ENCODE results near the gene TM7SF3.
"Not testable (repeated sequence)": the region's sequence is repeated elsewhere in the genome, so short reads cannot be mapped to it uniquely, and the experiment has no call there.

Gene TM7SF3

DNA sequence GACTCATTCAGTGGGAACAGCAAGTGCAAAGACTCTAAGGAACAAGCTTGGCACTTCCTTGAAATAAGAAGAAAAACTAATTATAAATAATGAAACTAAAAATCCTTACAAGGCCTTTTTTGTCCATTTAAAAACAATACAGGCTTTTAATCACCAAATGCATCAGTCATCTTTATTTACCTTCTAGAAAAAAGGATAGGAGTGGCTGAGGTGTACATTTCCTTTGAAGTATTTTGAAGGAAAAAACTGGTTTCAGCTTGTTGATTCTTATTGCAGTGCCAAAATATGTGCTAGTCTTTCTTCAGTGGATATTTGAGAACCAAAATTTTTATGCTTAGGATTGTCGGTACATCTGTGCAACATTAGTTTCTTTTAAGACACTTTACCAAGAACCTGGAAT is 38.0 kb upstream of the TM7SF3 start (continued):
- TF ChIP-seq ZC3H10 (CRISPR knock-in tag; IDR thresholded peaks at IDR 0.05), result no peak

DNA sequence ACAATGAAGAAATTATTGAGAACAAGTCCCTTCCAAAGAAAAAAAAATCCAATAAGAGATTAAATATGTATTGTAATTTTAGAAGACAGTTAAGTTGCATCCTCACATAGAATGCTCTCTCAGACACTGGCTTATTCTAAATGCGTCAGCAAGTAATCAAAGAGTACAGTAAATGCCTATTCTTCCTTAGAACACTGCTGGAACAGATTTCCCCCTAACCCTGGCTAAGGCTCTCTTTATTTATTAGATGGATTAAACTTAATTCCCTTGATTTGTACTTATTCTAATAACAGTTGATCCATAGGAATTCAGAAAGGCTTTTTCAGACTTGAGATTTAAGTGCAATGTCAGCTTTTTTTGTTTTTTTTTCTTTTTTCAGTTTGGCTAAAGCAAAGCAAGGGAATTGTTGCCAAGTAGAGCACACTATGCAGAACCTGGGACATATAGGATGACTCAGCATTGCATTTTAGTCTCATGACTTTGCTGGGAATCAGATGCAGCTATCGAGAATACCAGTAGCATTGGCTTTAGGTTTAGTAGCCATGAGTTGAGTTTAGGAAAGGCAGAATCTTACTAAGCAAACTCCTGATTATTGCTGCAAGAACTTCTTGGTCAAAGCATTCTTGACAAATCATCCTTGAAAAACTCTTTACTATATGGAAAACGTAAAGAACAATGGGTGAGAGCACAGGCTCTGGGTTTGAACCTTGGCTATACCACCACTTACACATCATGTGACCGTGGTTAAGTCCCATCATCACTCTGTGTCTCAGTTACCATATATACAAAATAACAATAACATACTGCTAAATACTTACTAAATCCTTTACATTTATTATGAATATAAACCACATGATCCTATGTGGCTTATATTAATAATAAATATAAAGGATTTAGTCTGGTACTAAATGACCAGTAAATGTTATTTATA is 34.9 kb upstream of the TM7SF3 start:
- ATAC-seq, result peak; percentile 94
- TF ChIP-seq GLIS3 (CRISPR knock-in tag; IDR thresholded peaks at IDR 0.05) (no peak), ZFP30 (CRISPR knock-in tag; IDR thresholded peaks at IDR 0.05) (no peak), RARB (CRISPR knock-in tag; IDR thresholded peaks at IDR 0.05) (no peak), ZNF565 (CRISPR knock-in tag; conservative IDR thresholded peaks at IDR 0.05; ENCODE audit: low read depth) (no peak), ESRRG (CRISPR knock-in tag; IDR thresholded peaks at IDR 0.05) (no peak), TOX (CRISPR knock-in tag; IDR thresholded peaks at IDR 0.05; ENCODE audit: borderline replicate concordance) (0 out of 2 replicates have a peak, but pooled peaks have one; percentile 46), ZC3H10 (CRISPR knock-in tag; IDR thresholded peaks at IDR 0.05) (no peak), PPARA (CRISPR knock-in tag; IDR thresholded peaks at IDR 0.05; ENCODE audit: borderline replicate concordance) (no peak), BACH2 (CRISPR knock-in tag; IDR thresholded peaks at IDR 0.05; ENCODE audit: borderline replicate concordance) (no peak), ARNTL (CRISPR knock-in tag; IDR thresholded peaks at IDR 0.05; ENCODE audit: borderline replicate concordance, low read depth) (no peak), ISL1 (CRISPR knock-in tag; IDR thresholded peaks at IDR 0.05) (no peak), TCF4 (CRISPR knock-in tag; IDR thresholded peaks at IDR 0.05; ENCODE audit: borderline replicate concordance) (no peak), SNAI2 (CRISPR knock-in tag; IDR thresholded peaks at IDR 0.05) (no peak), ZNF70 (CRISPR knock-in tag; IDR thresholded peaks at IDR 0.05) (no peak), ZFP3 (CRISPR knock-in tag; IDR thresholded peaks at IDR 0.05) (peak; percentile 68; the same call in 1 of the 2 replicates), PATZ1 (CRISPR knock-in tag; IDR thresholded peaks at IDR 0.05; ENCODE audit: borderline replicate concordance) (no peak)
- TF ChIP-seq, protein P1, sequence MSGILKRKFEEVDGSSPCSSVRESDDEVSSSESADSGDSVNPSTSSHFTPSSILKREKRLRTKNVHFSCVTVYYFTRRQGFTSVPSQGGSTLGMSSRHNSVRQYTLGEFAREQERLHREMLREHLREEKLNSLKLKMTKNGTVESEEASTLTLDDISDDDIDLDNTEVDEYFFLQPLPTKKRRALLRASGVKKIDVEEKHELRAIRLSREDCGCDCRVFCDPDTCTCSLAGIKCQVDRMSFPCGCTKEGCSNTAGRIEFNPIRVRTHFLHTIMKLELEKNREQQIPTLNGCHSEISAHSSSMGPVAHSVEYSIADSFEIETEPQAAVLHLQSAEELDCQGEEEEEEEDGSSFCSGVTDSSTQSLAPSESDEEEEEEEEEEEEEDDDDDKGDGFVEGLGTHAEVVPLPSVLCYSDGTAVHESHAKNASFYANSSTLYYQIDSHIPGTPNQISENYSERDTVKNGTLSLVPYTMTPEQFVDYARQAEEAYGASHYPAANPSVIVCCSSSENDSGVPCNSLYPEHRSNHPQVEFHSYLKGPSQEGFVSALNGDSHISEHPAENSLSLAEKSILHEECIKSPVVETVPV (CRISPR knock-in tag; IDR thresholded peaks at IDR 0.05), result no peak
- TF ChIP-seq, protein P2, sequence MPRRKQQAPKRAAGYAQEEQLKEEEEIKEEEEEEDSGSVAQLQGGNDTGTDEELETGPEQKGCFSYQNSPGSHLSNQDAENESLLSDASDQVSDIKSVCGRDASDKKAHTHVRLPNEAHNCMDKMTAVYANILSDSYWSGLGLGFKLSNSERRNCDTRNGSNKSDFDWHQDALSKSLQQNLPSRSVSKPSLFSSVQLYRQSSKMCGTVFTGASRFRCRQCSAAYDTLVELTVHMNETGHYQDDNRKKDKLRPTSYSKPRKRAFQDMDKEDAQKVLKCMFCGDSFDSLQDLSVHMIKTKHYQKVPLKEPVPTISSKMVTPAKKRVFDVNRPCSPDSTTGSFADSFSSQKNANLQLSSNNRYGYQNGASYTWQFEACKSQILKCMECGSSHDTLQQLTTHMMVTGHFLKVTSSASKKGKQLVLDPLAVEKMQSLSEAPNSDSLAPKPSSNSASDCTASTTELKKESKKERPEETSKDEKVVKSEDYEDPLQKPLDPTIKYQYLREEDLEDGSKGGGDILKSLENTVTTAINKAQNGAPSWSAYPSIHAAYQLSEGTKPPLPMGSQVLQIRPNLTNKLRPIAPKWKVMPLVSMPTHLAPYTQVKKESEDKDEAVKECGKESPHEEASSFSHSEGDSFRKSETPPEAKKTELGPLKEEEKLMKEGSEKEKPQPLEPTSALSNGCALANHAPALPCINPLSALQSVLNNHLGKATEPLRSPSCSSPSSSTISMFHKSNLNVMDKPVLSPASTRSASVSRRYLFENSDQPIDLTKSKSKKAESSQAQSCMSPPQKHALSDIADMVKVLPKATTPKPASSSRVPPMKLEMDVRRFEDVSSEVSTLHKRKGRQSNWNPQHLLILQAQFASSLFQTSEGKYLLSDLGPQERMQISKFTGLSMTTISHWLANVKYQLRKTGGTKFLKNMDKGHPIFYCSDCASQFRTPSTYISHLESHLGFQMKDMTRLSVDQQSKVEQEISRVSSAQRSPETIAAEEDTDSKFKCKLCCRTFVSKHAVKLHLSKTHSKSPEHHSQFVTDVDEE (CRISPR knock-in tag; IDR thresholded peaks at IDR 0.05), result no peak

DNA sequence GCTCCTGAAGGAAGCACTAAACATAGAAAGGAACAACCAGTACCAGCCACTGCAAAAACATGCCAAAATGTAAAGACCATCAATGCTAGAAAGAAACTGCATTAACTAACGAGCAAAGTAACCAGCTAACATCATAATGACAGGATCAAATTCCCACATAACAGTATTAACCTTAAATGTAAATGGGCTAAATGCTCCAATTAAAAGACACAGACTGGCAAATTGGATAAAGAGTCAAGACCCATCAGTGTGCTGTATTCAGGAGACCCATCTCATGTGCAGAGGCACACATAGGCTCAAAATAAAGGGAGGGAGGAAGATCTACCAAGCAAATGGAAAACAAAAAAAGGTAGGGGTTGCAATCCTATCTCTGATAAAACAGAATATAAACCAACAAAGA is 27.8 kb upstream of the TM7SF3 start:
- not testable (repeated sequence) for ATAC-seq

DNA sequence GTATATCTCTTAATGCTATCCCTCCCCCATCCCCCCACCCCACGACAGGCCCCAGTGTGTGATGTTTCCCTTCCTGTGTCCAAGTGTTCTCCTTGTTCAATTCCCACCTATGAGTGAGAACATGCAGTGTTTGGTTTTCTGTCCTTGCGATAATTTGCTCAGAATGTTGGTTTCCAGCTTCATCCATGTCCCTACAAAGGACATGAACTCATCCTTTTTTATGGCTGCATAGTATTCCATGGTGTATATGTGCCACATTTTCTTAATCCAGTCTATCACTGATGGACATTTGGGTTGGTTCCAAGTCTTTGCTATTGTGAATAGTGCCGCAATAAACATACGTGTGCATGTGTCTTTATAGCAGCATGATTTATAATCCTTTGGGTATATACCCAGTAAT is 26.5 kb upstream of the TM7SF3 start:
- ATAC-seq, result not testable (repeated sequence)

DNA sequence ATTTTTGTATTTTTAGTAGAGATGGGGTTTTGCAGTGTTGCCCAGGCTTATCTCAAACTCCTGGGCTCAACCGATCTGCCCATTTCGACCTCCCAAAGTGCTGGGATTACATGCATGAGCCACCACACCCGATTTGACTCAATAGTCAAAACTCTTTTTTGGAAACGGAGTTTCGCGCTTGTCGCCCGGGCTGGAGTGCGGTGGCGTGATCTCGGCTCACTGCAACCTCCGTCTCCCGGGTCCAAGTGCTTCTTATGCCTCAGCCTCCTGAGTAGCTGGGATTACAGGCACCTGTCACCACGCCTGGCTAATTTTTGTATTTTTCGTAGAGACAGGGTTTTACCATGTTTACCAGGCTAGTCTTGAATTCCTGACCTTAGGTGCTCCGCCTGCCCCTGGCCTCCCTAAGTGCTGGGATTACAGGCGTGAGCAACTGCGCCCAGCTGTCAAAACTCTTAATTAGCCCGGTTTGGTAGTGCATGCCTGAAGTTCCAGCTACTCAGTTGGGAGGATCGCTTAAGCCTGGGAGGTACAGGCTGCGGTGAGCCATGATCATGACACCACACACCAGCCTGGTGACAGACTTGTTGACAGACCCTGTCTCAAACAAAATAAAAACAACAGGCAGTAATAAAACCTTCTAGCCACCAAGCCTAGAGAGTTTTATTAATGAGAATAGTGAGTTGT is 20.6 kb upstream of the TM7SF3 start:
- no peak for ATAC-seq
- TF ChIP-seq, protein P2 (CRISPR knock-in tag; IDR thresholded peaks at IDR 0.05), result no peak
- TF ChIP-seq ZNF70 (CRISPR knock-in tag; IDR thresholded peaks at IDR 0.05) (no peak), ZNF8 (CRISPR knock-in tag; IDR thresholded peaks at IDR 0.05) (no peak), ZNF565 (CRISPR knock-in tag; conservative IDR thresholded peaks at IDR 0.05; ENCODE audit: low read depth) (no peak)
